ENCODE results near the gene ERC2.

Gene ERC2

DNA sequence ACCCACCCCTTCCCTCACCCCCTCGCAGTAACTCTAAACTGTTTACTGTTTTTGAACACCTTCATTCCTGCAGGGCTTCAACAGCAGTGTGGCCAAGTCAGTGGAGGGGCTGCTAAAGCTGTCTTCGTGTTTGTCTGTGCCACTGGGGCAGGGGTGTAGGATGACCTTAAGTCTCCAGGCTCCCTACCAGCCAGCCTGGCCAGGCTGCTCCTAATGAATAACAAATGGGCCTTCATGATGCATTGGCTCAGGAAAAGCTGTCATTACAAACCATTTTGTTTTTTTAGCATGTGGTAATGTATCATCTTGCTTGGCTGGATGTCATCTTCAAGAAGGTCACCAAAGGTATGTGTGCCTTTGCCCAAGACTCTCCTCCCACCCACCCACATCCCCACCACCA lies 609.0 kb downstream of the ERC2 start:
- no peak for TF ChIP-seq CTCF (IDR thresholded peaks at IDR 0.05)

DNA sequence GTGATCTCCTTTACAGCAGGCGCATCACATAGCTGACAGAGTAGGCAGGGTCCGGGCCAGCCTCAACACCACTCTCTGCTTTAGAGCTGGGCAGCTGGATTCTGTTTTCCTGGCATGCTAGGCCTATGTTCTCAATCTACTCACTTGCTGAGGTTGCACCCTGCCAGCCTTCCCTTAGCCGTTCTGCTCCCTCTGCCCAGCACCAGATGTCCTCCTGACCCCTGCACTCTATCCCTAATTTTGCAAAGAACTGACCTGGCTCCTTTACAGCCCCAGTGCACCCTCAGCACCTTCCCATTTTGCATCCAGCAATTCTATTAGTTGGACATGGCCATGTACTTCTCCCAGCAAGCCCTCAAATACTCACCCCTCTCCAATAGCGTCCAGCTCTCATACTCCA lies 609.5 kb downstream of the ERC2 start:
- no peak for TF ChIP-seq CTCF (IDR thresholded peaks at IDR 0.05)

- TF ChIP-seq CTCF (IDR thresholded peaks at IDR 0.05): no peak
Measured at GRCh38 chr3:55858302-55858701, 610.0 kb downstream of the ERC2 start.

DNA sequence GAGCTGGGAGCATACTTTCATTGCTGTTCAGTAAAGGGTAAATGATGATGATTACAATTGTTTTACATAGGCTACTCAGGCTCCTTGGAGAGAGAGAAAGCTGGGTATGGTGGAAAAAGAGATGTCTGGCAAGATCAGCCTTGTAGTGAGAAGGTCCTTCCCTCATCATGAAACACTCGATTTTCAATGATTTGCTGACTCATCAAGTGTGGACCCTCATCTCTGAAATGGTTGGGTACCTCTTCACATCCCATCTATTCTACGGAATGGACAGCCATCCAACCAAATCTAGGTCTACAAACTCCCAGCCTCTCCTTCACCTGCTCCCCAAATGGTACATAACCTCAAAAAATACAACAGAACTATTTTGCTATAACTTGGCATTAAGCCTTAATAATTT lies 610.6 kb downstream of the ERC2 start:
- no peak for TF ChIP-seq CTCF (IDR thresholded peaks at IDR 0.05)

- no peak for TF ChIP-seq CTCF (IDR thresholded peaks at IDR 0.05)
Measured at GRCh38 chr3:55855311-55855710, 613.0 kb downstream of the ERC2 start.

- no peak for TF ChIP-seq CTCF (IDR thresholded peaks at IDR 0.05)
Measured at GRCh38 chr3:55854494-55854893, 613.8 kb downstream of the ERC2 start.

DNA sequence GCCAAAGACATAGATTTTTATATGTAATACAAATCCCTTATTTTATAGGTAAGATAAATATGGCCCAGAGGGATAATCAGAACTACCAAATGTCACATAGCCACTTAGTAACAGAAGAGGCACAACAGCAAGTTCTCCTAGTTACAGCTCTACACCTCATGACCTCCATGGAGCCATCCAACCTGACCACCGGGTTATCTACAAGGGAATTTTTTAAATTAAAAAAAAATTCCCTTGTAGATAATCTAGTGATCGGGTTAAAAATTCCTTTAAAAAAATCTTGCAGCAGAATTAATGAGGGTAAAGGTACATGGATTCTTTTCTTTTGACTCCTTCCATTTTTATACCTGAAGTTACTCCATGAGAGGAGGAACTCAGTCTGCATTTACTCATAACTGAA lies 615.9 kb downstream of the ERC2 start:
- TF ChIP-seq CTCF (IDR thresholded peaks at IDR 0.05): no peak

GRCh38 chr3:55842204-55842603 lies 626.1 kb downstream of the ERC2 start:
- no peak for TF ChIP-seq CTCF (IDR thresholded peaks at IDR 0.05)
